Psoas muscle (tissue), 8 donors: Measurements from ENCODE around the gene PANK3. TPM values are rescaled to one million over a fixed set of nuclear protein-coding genes. Genes with fewer than 3 reads are reported as not detected.

Experiments
- ATAC-seq, 4 donors: fragments of 200-7000 bp; cut with Tn5 transposase; one replicate each; pipeline ENCODE4 v1.9.1; 2020; ENCODE audit warnings: moderate library complexity in 3 of 4, mild to moderate bottlenecking in 2 of 4
- DNase-seq, 2 donors: peaks; one replicate each; pipeline ENCODE4 v3.0.0-alpha.2; 2020
- H3K27ac ChIP-seq: fragments of 200-600 bp; one replicate; pipeline ENCODE4 v1.8.0; 2022
- H3K27me3 ChIP-seq, 3 donors: fragments of 200-600 bp in 1 of 3; one replicate each; pipeline versions ENCODE4 v1.6.1 to v1.8.0; 2013 to 2022; ENCODE audit warnings: low read length in 2 of 3, mild to moderate bottlenecking in 2 of 3, moderate library complexity in 1 of 3; ENCODE audit not compliant: insufficient read depth in 3 of 3
- H3K36me3 ChIP-seq, 2 donors: fragments of 200-600 bp in 1 of 2; one replicate each; pipeline versions ENCODE4 v1.6.1 to v1.8.0; 2013 to 2022; ENCODE audit warnings: low read depth in 1 of 2, mild to moderate bottlenecking in 1 of 2, moderate library complexity in 1 of 2; ENCODE audit not compliant: insufficient read depth in 1 of 2
- H3K4me1 ChIP-seq: fragments of 200-600 bp; one replicate; pipeline ENCODE4 v1.8.0; 2022
- H3K4me3 ChIP-seq: fragments of 200-600 bp; one replicate; pipeline ENCODE4 v1.8.0; 2022; ENCODE audit warnings: mild to moderate bottlenecking
- H3K9me3 ChIP-seq: fragments of 200-600 bp; one replicate; pipeline ENCODE4 v1.8.0; 2022
- CTCF ChIP-seq: fragments of 200-600 bp; IDR thresholded peaks from one replicate; pipeline ENCODE4 v1.8.0; 2022; ENCODE audit warnings: antibody characterized with exemption
- WGBS, 3 donors: extraction: QIAGEN DNeasy Blood & Tissue Kit; methylation state at CpG; one replicate each; pipeline versions ENCODE4 v1.1.6 to v1.1.7; 2013; 5-methylcytosine and 5-hydroxymethylcytosine counted together
- intact Hi-C, 2 donors: fragments of 100-400 bp; cut with DNase I; formaldehyde crosslinking; loops; one replicate each; pipeline versions ENCODE4 v1.11.0 to v1.14.2; 2022
- polyA plus RNA-seq, 3 donors: library from polyadenylated mRNA; stranded (reverse); fragments of 200-250 nt; gene quantifications; one replicate each; pipeline ENCODE4 v1.2.3, GENCODE V29; 2013
- total RNA-seq, 4 donors: library from RNA; stranded (reverse); fragmentation: NEBNext Ultra II Directional in 2 of 4; extraction: Animal tissue kit (Norgen Biotek cat#: 25700) in 2 of 4; gene quantifications; one replicate each; pipeline versions ENCODE4 v1.2.1 to v1.2.4, GENCODE V29; 2021 to 2023
- donor health status: healthy with polysubstance abuse.
- donor health status: DM: no; HTN: no; CAD: no; lungs with moderate emphysema.
- donor health status: Bipolar disorder and iron deficiency.
- donor health status: healthy.
- donor health status: DM: yes; HTN: yes; CAD: no.
- donor health status: DM: no; HTN: no; CAD: no.
- donor health status: DM: no; HTN: no; CAD: no.
- donor health status: DM: yes; HTN: yes; CAD: no.

The PANK3 gene
- total and polyA plus RNA-seq, 7 donors: 5.6 to 30.7 (median 26.8) TPM

DNA sequence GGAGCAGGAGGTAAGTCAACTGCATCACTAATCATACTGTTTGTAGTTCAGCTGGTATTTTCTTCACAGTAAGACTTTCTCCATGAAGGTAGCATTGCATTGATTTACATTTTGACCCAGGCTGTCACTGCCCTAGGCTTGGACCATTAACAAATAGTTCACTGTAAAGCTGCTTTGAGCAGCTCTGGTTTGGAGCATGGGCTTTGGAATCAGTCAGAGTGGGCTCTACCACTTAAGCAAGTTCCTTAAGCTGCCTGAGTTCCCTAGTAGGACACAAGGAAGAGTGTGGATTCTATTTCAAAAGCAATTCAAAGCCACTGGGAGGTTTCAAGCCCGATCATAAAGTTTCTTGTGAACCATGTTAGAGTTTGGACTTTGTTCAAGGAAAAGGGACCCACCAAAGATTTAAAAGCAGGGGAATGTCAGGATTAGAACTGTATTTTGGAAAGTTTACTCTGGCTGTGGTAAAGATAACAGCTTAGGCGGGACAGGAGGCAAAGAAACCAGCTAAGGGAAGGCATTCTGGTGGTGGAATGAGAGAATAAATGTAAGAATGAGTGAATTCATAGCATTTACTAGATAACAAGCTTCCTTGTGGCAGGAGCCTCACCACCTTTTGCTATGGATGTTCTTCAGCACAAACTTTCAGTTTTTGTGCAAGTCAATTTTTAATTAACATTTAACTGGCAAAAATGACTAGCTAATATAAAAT is 12.3 kb upstream of the PANK3 start:
- peaks cover 0 to 19% (median 9%) of the 10 kb centered on the region in 3 donors for H3K27me3 ChIP-seq
- no peaks in the 10 kb centered on the region for H3K4me1 ChIP-seq
- no peak for ATAC-seq
- H3K9me3 ChIP-seq: no peaks in the 10 kb centered on the region
- no peak overlapping the region for H3K4me3 ChIP-seq
- WGBS, 3 donors: 46 to 49% (median 46%) methylated on average over 2 of the region's 2 CpGs
- H3K27ac ChIP-seq: no peak overlapping the region
- no peaks in the 10 kb centered on the region for H3K36me3 ChIP-seq
- no peak for DNase-seq
- no peak for TF ChIP-seq CTCF
- intact Hi-C loops: no loop called here

GRCh38 chr5:168590666-168591065 is 11.5 kb upstream of the PANK3 start:
- no peaks in the 10 kb centered on the region for H3K36me3 ChIP-seq
- WGBS, 3 donors: 74 to 80% (median 77%) methylated on average over 3 of the region's 3 CpGs
- ATAC-seq: no peak
- peaks cover 0 to 19% (median 12%) of the 10 kb centered on the region in 3 donors for H3K27me3 ChIP-seq
- H3K9me3 ChIP-seq: no peaks in the 10 kb centered on the region
- H3K4me1 ChIP-seq: no peaks in the 10 kb centered on the region
- TF ChIP-seq CTCF: no peak
- H3K27ac ChIP-seq: no peak overlapping the region
- no peak for DNase-seq
- intact Hi-C loops: no loop called here
- H3K4me3 ChIP-seq: no peak overlapping the region

DNA sequence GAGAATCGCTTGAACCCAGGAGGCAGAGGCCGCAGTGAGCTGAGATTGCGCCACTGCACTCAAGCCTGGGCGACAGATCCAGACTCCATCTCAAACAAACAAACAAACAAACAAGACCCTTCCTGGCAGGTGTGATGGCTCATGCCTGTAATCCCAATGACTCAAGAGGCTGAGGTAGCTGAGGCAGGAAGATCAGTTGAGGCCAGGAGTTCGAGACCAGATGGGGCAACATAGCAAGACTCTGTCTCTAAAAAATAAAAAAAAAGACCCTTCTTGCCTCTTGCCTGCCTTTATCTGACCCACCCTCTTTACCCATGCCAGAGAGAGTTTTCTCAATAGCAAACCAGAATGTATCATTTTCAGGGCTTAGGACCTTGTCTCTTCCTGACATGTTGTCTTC is 8.8 kb upstream of the PANK3 start:
- no peaks in the 10 kb centered on the region for H3K36me3 ChIP-seq
- no peaks in the 10 kb centered on the region for H3K9me3 ChIP-seq
- no peak for TF ChIP-seq CTCF
- WGBS, 3 donors: 93 to 95% (median 94%) methylated on average over 5 of the region's 5 CpGs
- peaks cover 0 to 19% (median 13%) of the 10 kb centered on the region in 3 donors for H3K27me3 ChIP-seq
- H3K27ac ChIP-seq: no peak overlapping the region
- DNase-seq: no peak
- intact Hi-C loops: no loop called here
- H3K4me3 ChIP-seq: no peak overlapping the region
- no peaks in the 10 kb centered on the region for H3K4me1 ChIP-seq
- no peak for ATAC-seq

DNA sequence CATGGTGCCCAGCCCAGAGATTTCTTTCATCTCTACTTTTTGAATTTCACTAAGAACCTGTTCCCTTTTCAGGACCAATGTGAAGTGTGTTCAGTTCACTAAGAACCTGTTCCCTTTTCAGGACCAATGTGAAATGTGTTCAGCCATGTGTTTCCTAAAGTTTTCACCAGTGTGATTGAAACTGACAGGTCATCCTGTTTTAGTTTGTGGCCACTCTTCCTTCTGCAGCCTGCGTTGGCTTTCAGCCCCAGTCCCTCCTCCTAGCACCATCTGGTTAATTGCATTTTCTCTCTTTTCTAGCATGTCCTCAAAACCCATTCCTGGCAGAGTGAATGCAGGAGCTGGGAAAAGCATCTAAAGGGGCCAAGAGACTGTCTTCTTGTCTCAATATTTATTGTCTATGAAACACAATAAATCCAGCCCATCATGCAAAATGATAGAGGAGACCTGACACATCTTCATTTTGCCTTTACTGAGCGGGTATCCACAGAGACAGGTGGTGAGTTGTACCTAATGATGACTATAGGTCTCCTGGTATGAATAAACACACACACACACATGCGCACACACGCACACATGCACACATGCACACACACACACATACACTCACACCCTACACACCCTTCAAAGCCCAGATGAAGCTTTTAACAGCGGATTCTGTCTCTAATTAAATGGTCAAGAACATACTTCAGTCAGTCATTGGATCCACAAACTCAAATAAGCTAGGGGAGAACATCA is 6.1 kb upstream of the PANK3 start:
- no peak for TF ChIP-seq CTCF
- Histone ChIP-seq H3K27me3 (peaks cover 0 to 19% (median 13%) of the 10 kb centered on the region in 3 donors), H3K27ac (no peak overlapping the region), H3K4me1 (no peaks in the 10 kb centered on the region), H3K4me3 (no peak overlapping the region), H3K9me3 (no peaks in the 10 kb centered on the region), H3K36me3 (no peaks in the 10 kb centered on the region)
- ATAC-seq (no peak), DNase-seq (no peak)
- WGBS, 3 donors: 63 to 70% (median 65%) methylated on average over 5 of the region's 5 CpGs
- intact Hi-C loops: no loop called here
